Liver (tissue), 9 donors: ENCODE data around the gene AMPD1. TPM values are rescaled to one million over a fixed set of nuclear protein-coding genes. Genes with fewer than 3 reads are reported as not detected.

Experiments
- DNase-seq: peaks from one replicate; pipeline ENCODE4 v3.0.0-alpha.2; 2017; ENCODE audit warnings: low spot score
- H3K27ac ChIP-seq, 2 donors: one replicate each; pipeline ENCODE4 v1.7.0; 2013; ENCODE audit warnings: inconsistent platforms in 2 of 2, low read length in 2 of 2, control low read depth in 1 of 2, low read depth in 1 of 2, mild to moderate bottlenecking in 1 of 2
- H3K27me3 ChIP-seq, 4 donors: one replicate each; pipeline versions ENCODE4 v1.6.1 to v1.7.0; 2013; ENCODE audit warnings: low read length in 3 of 4, inconsistent platforms in 1 of 4, mild to moderate bottlenecking in 1 of 4, moderate library complexity in 1 of 4; ENCODE audit not compliant: control insufficient read depth in 4 of 4, insufficient read depth in 4 of 4
- H3K36me3 ChIP-seq, 4 donors: one replicate each; pipeline versions ENCODE4 v1.6.1 to v1.7.0; 2013; ENCODE audit warnings: low read length in 3 of 4, mild to moderate bottlenecking in 3 of 4, low read depth in 1 of 4, moderate library complexity in 1 of 4; ENCODE audit not compliant: control insufficient read depth in 4 of 4, insufficient read depth in 3 of 4
- H3K4me1 ChIP-seq, 4 donors: one replicate each; pipeline versions ENCODE4 v1.6.1 to v1.7.0; 2013; ENCODE audit warnings: low read length in 3 of 4, mild to moderate bottlenecking in 3 of 4, moderate library complexity in 1 of 4; ENCODE audit not compliant: control insufficient read depth in 4 of 4, insufficient read depth in 4 of 4
- H3K4me3 ChIP-seq, 3 donors: one replicate each; pipeline versions ENCODE4 v1.6.1 to v1.7.0; 2013; ENCODE audit warnings: low read length in 3 of 3, control low read depth in 1 of 3, low read depth in 1 of 3, mild to moderate bottlenecking in 1 of 3
- H3K9ac ChIP-seq, 2 donors: one replicate each; pipeline ENCODE4 v1.7.0; 2013; ENCODE audit warnings: low read length in 2 of 2, mild to moderate bottlenecking in 2 of 2, moderate library complexity in 2 of 2, control low read depth in 1 of 2, low read depth in 1 of 2
- H3K9me3 ChIP-seq, 4 donors: one replicate each; pipeline versions ENCODE4 v1.6.1 to v1.7.0; 2013; ENCODE audit warnings: low read length in 3 of 4; ENCODE audit not compliant: control insufficient read depth in 4 of 4
- ATF3 ChIP-seq: IDR thresholded peaks from 2 replicates; pipeline ENCODE4 v1.6.1; 2016; ENCODE audit warnings: antibody characterized with exemption
- CTCF ChIP-seq: fragments of 150-350 bp; IDR thresholded peaks from 2 replicates; pipeline ENCODE4 v1.5.1; 2017; ENCODE audit warnings: improper control_type of control experiment, low read depth, low read length; ENCODE audit not compliant: missing input control
- EGR1 ChIP-seq, 2 donors: IDR thresholded peaks; 2 replicates each; pipeline ENCODE4 v1.6.1; 2016 to 2018; ENCODE audit warnings: antibody characterized with exemption in 2 of 2, low read depth in 2 of 2
- FOXA1 ChIP-seq: IDR thresholded peaks from 2 replicates; pipeline ENCODE4 v1.6.1; 2016; ENCODE audit warnings: antibody characterized with exemption
- FOXA2 ChIP-seq: IDR thresholded peaks from 2 replicates; pipeline ENCODE4 v1.6.1; 2016; ENCODE audit warnings: antibody characterized with exemption
- GABPA ChIP-seq, 2 donors: IDR thresholded peaks in 1 of 2; conservative IDR thresholded peaks in 1 of 2; 2 replicates each; pipeline ENCODE4 v1.6.1; 2016; ENCODE audit warnings: antibody characterized with exemption in 2 of 2, mild to moderate bottlenecking in 1 of 2, moderate library complexity in 1 of 2
- HNF4A ChIP-seq, 2 donors: conservative IDR thresholded peaks; 2 replicates each; pipeline ENCODE4 v1.6.1; 2016; ENCODE audit warnings: antibody characterized with exemption in 2 of 2, mild to moderate bottlenecking in 2 of 2
- HNF4G ChIP-seq: IDR thresholded peaks from 2 replicates; pipeline ENCODE4 v1.6.1; 2016; ENCODE audit warnings: antibody characterized with exemption
- MAX ChIP-seq: IDR thresholded peaks from 2 replicates; pipeline ENCODE4 v1.6.1; 2016; ENCODE audit warnings: antibody characterized with exemption
- NR2F2 ChIP-seq: IDR thresholded peaks from 2 replicates; pipeline ENCODE4 v1.6.1; 2016; ENCODE audit warnings: antibody characterized with exemption
- REST ChIP-seq: IDR thresholded peaks from 2 replicates; pipeline ENCODE4 v1.6.1; 2016; ENCODE audit warnings: antibody characterized with exemption, mild to moderate bottlenecking
- RXRA ChIP-seq, 2 donors: IDR thresholded peaks; 2 replicates each; pipeline ENCODE4 v1.6.1; 2017 to 2018; ENCODE audit warnings: antibody characterized with exemption in 2 of 2, mild to moderate bottlenecking in 1 of 2
- TAF1 ChIP-seq: conservative IDR thresholded peaks from 2 replicates; pipeline ENCODE4 v1.6.1; 2016; ENCODE audit warnings: antibody characterized with exemption, mild to moderate bottlenecking
- YY1 ChIP-seq: IDR thresholded peaks from 2 replicates; pipeline ENCODE4 v1.6.1; 2016; ENCODE audit warnings: antibody characterized with exemption, mild to moderate bottlenecking
- ZBTB33 ChIP-seq: IDR thresholded peaks from 2 replicates; pipeline ENCODE4 v1.6.1; 2016; ENCODE audit warnings: antibody characterized with exemption
- WGBS: extraction: QIAGEN DNeasy Blood & Tissue Kit; methylation state at CpG from one replicate; pipeline ENCODE4 v1.1.7; 2013; 5-methylcytosine and 5-hydroxymethylcytosine counted together
- polyA plus RNA-seq, 2 donors: library from polyadenylated mRNA; stranded (reverse) in 1 of 2; unstranded in 1 of 2; fragments of 200-250 nt in 1 of 2; fragments of >200 nt in 1 of 2; fragmentation: Nextera tagmentation in 1 of 2; extraction: Ambion mirVana in 1 of 2; gene quantifications; one replicate each; pipeline versions ENCODE4 v1.2.1 to v1.2.3, GENCODE V29; 2013 to 2015
- total RNA-seq, 2 donors: library from RNA; depleted of rRNA; stranded (reverse); fragments of >200 nt; gene quantifications; one replicate each; pipeline ENCODE4 v1.2.3, GENCODE V29; 2014
- donor health status: healthy.
- donor health status: healthy.
- donor health status: healthy.
- donor health status: healthy.
- donor health status: healthy.

AMPD1 gene
- total and polyA plus RNA-seq, 4 donors, result 0.03 TPM; not detected in 3

GRCh38 chr1:114691061-114691460 lies 4.3 kb downstream of the AMPD1 start (continued):
- no peak for TF ChIP-seq REST
- TF ChIP-seq YY1, result no peak
- no peak for TF ChIP-seq RXRA (IDR thresholded peaks at IDR 0.05)
- TF ChIP-seq FOXA2, result no peak
- no peak for TF ChIP-seq TAF1
- TF ChIP-seq FOXA1, result no peak
- no peak for TF ChIP-seq EGR1 (IDR thresholded peaks at IDR 0.05; ENCODE audit: low read depth in 2 of 2)
- TF ChIP-seq HNF4G, result no peak
- TF ChIP-seq GABPA (IDR thresholded peaks at IDR 0.05 in 1 of 2, conservative IDR thresholded peaks at IDR 0.05 in 1 of 2), result no peak
- no peak for TF ChIP-seq MAX
- TF ChIP-seq ATF3, result no peak
- TF ChIP-seq HNF4A (conservative IDR thresholded peaks at IDR 0.05), result no peak

- WGBS, result 82% methylated on average over 1 of the region's 1 CpG
- Histone ChIP-seq H3K9me3 (no peaks in the 10 kb centered on the region), H3K4me1 (no peaks in the 10 kb centered on the region), H3K9ac (no peak overlapping the region), H3K27ac (no peak overlapping the region), H3K4me3 (no peak overlapping the region), H3K27me3 (no peaks in the 10 kb centered on the region), H3K36me3 (no peaks in the 10 kb centered on the region)
- no peak for TF ChIP-seq EGR1 (IDR thresholded peaks at IDR 0.05; ENCODE audit: low read depth in 2 of 2)
- TF ChIP-seq FOXA2, result no peak
- TF ChIP-seq ATF3, result no peak
- TF ChIP-seq RXRA (IDR thresholded peaks at IDR 0.05), result no peak
- TF ChIP-seq HNF4A (conservative IDR thresholded peaks at IDR 0.05), result no peak
- TF ChIP-seq CTCF, result no peak
- TF ChIP-seq NR2F2, result no peak
- TF ChIP-seq ZBTB33, result no peak
- DNase-seq, result no peak
Measured at GRCh38 chr1:114690148-114690547, 5.2 kb downstream of the AMPD1 start.
